Measurements from ENCODE around the gene DPYD.

GRCh38 chr1:97562081-97562480, 358.8 kb downstream of the DPYD start:
- TF ChIP-seq CTCF (IDR thresholded peaks at IDR 0.05; ENCODE audit: low read length), result no peak
- TF ChIP-seq EZH2 (IDR thresholded peaks at IDR 0.05; ENCODE audit: borderline replicate concordance, low read length), result no peak

Measured in OCI-LY1 (cell line).